ENCODE data around the gene UXT. TPM values are rescaled to one million over a fixed set of nuclear protein-coding genes. Genes with fewer than 3 reads are reported as not detected.

UXT gene
- polyA plus RNA-seq, 1 donor from 2014 or later = 153 TPM

GRCh38 chrX:47629419-47630200, 29.4 kb downstream of the UXT start, which contains the start of gene CFP:
Gene CFP (minus strand): TSS chrX:47629930. CDS start chrX:47629844, 86 bp downstream.
- Histone ChIP-seq H3K9me3 (ENCODE audit: low read length) (no peaks in the 10 kb centered on the region), H4K20me1 (ENCODE audit: insufficient read depth) (no peaks in the 10 kb centered on the region), H3K27ac (ENCODE audit: low read length) (no peak within 1 kb of the TSS), H3K27me3 (ENCODE audit: insufficient read depth, low read depth, low read length) (no peaks in the 10 kb centered on the region), H3F3A (ENCODE audit: insufficient read depth, low read length, poor library complexity, severe bottlenecking) (no peaks in the 10 kb centered on the region), H3K4me2 (ENCODE audit: low read length) (no peak within 1 kb of the TSS), H3K36me3 (ENCODE audit: insufficient read depth, low read length) (no peaks in the 10 kb centered on the region), H3K9me2 (ENCODE audit: insufficient read depth, low read length) (no peaks in the 10 kb centered on the region), H3K79me2 (replicated peaks; ENCODE audit: insufficient read depth, low read length) (no peaks in the 10 kb centered on the region), H3K9ac (ENCODE audit: low read length) (no peak within 1 kb of the TSS), H3K4me3 (ENCODE audit: low read length) (no peak within 1 kb of the TSS), H2AFZ (ENCODE audit: low read depth, low read length) (no peak within 1 kb of the TSS)
- no peak for TF ChIP-seq POLR2AphosphoS5 (IDR thresholded peaks at IDR 0.05)
- TF ChIP-seq RAD21 (conservative IDR thresholded peaks at IDR 0.05) = no peak
- no peak for TF ChIP-seq EP300 (conservative IDR thresholded peaks at IDR 0.05; ENCODE audit: poor library complexity, severe bottlenecking)
- TF ChIP-seq, protein P1, sequence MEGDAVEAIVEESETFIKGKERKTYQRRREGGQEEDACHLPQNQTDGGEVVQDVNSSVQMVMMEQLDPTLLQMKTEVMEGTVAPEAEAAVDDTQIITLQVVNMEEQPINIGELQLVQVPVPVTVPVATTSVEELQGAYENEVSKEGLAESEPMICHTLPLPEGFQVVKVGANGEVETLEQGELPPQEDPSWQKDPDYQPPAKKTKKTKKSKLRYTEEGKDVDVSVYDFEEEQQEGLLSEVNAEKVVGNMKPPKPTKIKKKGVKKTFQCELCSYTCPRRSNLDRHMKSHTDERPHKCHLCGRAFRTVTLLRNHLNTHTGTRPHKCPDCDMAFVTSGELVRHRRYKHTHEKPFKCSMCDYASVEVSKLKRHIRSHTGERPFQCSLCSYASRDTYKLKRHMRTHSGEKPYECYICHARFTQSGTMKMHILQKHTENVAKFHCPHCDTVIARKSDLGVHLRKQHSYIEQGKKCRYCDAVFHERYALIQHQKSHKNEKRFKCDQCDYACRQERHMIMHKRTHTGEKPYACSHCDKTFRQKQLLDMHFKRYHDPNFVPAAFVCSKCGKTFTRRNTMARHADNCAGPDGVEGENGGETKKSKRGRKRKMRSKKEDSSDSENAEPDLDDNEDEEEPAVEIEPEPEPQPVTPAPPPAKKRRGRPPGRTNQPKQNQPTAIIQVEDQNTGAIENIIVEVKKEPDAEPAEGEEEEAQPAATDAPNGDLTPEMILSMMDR (IDR thresholded peaks at IDR 0.05; ENCODE audit: poor library complexity, severe bottlenecking) = no peak

- no peaks in the 10 kb centered on the region for H3K9me2 ChIP-seq (ENCODE audit: insufficient read depth, low read length)
- no peak overlapping the region for H3K4me3 ChIP-seq (ENCODE audit: low read length)
- no peaks in the 10 kb centered on the region for H3K27me3 ChIP-seq (ENCODE audit: insufficient read depth, low read depth, low read length)
- H2AFZ ChIP-seq (ENCODE audit: low read depth, low read length) = no peak overlapping the region
- H3K9me3 ChIP-seq (ENCODE audit: low read length) = no peaks in the 10 kb centered on the region
- no peaks in the 10 kb centered on the region for H3K79me2 ChIP-seq (replicated peaks; ENCODE audit: insufficient read depth, low read length)
- no peaks in the 10 kb centered on the region for H3F3A ChIP-seq (ENCODE audit: insufficient read depth, low read length, poor library complexity, severe bottlenecking)
- no peaks in the 10 kb centered on the region for H3K36me3 ChIP-seq (ENCODE audit: insufficient read depth, low read length)
- TF ChIP-seq SMC3 (conservative IDR thresholded peaks at IDR 0.05; ENCODE audit: poor library complexity) (no peak), RAD21 (conservative IDR thresholded peaks at IDR 0.05) (no peak), EP300 (conservative IDR thresholded peaks at IDR 0.05; ENCODE audit: poor library complexity, severe bottlenecking) (no peak), TAF1 (IDR thresholded peaks at IDR 0.05; ENCODE audit: low read depth) (no peak), EZH2 (IDR thresholded peaks at IDR 0.05; ENCODE audit: borderline replicate concordance, insufficient read depth, low read length, poor library complexity, severe bottlenecking) (no peak), POLR2AphosphoS5 (IDR thresholded peaks at IDR 0.05) (no peak), MXI1 (conservative IDR thresholded peaks at IDR 0.05; ENCODE audit: poor library complexity, severe bottlenecking) (no peak)
- TF ChIP-seq, protein P2, sequence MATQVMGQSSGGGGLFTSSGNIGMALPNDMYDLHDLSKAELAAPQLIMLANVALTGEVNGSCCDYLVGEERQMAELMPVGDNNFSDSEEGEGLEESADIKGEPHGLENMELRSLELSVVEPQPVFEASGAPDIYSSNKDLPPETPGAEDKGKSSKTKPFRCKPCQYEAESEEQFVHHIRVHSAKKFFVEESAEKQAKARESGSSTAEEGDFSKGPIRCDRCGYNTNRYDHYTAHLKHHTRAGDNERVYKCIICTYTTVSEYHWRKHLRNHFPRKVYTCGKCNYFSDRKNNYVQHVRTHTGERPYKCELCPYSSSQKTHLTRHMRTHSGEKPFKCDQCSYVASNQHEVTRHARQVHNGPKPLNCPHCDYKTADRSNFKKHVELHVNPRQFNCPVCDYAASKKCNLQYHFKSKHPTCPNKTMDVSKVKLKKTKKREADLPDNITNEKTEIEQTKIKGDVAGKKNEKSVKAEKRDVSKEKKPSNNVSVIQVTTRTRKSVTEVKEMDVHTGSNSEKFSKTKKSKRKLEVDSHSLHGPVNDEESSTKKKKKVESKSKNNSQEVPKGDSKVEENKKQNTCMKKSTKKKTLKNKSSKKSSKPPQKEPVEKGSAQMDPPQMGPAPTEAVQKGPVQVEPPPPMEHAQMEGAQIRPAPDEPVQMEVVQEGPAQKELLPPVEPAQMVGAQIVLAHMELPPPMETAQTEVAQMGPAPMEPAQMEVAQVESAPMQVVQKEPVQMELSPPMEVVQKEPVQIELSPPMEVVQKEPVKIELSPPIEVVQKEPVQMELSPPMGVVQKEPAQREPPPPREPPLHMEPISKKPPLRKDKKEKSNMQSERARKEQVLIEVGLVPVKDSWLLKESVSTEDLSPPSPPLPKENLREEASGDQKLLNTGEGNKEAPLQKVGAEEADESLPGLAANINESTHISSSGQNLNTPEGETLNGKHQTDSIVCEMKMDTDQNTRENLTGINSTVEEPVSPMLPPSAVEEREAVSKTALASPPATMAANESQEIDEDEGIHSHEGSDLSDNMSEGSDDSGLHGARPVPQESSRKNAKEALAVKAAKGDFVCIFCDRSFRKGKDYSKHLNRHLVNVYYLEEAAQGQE (IDR thresholded peaks at IDR 0.05; ENCODE audit: borderline replicate concordance) = no peak
- TF ChIP-seq, protein P1 (IDR thresholded peaks at IDR 0.05; ENCODE audit: poor library complexity, severe bottlenecking) = no peak
- no peak overlapping the region for H3K9ac ChIP-seq (ENCODE audit: low read length)
- H3K27ac ChIP-seq (ENCODE audit: low read length) = no peak overlapping the region
- H3K4me2 ChIP-seq (ENCODE audit: low read length) = no peak overlapping the region
- H4K20me1 ChIP-seq (ENCODE audit: insufficient read depth) = no peaks in the 10 kb centered on the region
Observed at GRCh38 chrX:47628982-47629381, 30.0 kb downstream of the UXT start.
